Ascending aorta (tissue), 2 donors: Measurements from ENCODE around the gene GRIP1. TPM values are rescaled to one million over a fixed set of nuclear protein-coding genes. Genes with fewer than 3 reads are reported as not detected.
A peak's percentile ranks its signal among the peaks of the same experiment; 100 is the strongest.

Experiments used
- DNase-seq, 2 donors: peaks; one replicate each; pipeline ENCODE4 v3.0.0-alpha.2; 2019; ENCODE audit warnings: low spot score in 2 of 2
- H3K27ac ChIP-seq, 2 donors: fragments of 200-600 bp; sonication (generic); one replicate each; pipeline ENCODE4 v1.5.1; 2016 to 2017; ENCODE audit warnings: mild to moderate bottlenecking in 1 of 2
- H3K27me3 ChIP-seq: fragments of 200-600 bp; sonication (generic); one replicate; pipeline ENCODE4 v1.5.1; 2017
- H3K36me3 ChIP-seq, 2 donors: fragments of 200-600 bp; sonication (generic); one replicate each; pipeline ENCODE4 v1.5.1; 2016
- H3K4me1 ChIP-seq, 2 donors: fragments of 200-600 bp; sonication (generic); one replicate each; pipeline ENCODE4 v1.5.1; 2016 to 2017; ENCODE audit warnings: mild to moderate bottlenecking in 1 of 2
- H3K4me3 ChIP-seq, 2 donors: fragments of 200-600 bp; sonication (generic); one replicate each; pipeline ENCODE4 v1.5.1; 2016 to 2017; ENCODE audit warnings: mild to moderate bottlenecking in 1 of 2
- H3K9me3 ChIP-seq, 2 donors: fragments of 200-600 bp; sonication (generic); one replicate each; pipeline ENCODE4 v1.5.1; 2016
- intact Hi-C: fragments of 100-400 bp; cut with DNase I; formaldehyde crosslinking; loops from one replicate; pipeline ENCODE4 v1.15.1; 2023
- total RNA-seq: library from RNA; depleted of rRNA; stranded (reverse); fragments of >200 nt; gene quantifications from one replicate; pipeline ENCODE4 v1.1.0, GENCODE V29; 2016
- TF ChIP-seq, protein P1 (sequence below), 3 experiments: fragments of 200-600 bp in 2 of 3; fragments of 450-650 bp in 1 of 3; sonication (generic) in 2 of 3; IDR thresholded peaks; one replicate each; pipeline ENCODE4 v1.5.1; 2016 to 2019; ENCODE audit warnings: antibody characterized with exemption in 3 of 3, mild to moderate bottlenecking in 1 of 3, moderate library complexity in 1 of 3

The GRIP1 gene
- total RNA-seq, 1 donor from 2014 or later = not detected

GRCh38 chr12:66426696-66427095 is 252.2 kb downstream of the GRIP1 start:
- no peak overlapping the region for H3K4me3 ChIP-seq

GRCh38 chr12:66423266-66423665 is 255.6 kb downstream of the GRIP1 start:
- Histone ChIP-seq H3K4me1 (no peaks in the 10 kb centered on the region), H3K27ac (no peak overlapping the region), H3K9me3 (no peaks in the 10 kb centered on the region), H3K27me3 (no peaks in the 10 kb centered on the region), H3K4me3 (no peak overlapping the region), H3K36me3 (no peaks in the 10 kb centered on the region)
- DNase-seq = no peak
- intact Hi-C loops = no loop called here
- TF ChIP-seq, protein P1, sequence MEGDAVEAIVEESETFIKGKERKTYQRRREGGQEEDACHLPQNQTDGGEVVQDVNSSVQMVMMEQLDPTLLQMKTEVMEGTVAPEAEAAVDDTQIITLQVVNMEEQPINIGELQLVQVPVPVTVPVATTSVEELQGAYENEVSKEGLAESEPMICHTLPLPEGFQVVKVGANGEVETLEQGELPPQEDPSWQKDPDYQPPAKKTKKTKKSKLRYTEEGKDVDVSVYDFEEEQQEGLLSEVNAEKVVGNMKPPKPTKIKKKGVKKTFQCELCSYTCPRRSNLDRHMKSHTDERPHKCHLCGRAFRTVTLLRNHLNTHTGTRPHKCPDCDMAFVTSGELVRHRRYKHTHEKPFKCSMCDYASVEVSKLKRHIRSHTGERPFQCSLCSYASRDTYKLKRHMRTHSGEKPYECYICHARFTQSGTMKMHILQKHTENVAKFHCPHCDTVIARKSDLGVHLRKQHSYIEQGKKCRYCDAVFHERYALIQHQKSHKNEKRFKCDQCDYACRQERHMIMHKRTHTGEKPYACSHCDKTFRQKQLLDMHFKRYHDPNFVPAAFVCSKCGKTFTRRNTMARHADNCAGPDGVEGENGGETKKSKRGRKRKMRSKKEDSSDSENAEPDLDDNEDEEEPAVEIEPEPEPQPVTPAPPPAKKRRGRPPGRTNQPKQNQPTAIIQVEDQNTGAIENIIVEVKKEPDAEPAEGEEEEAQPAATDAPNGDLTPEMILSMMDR (IDR thresholded peaks at IDR 0.05) = no peak

More at GRCh38 chr12:66426696-66427095, 252.2 kb downstream of the GRIP1 start:
- Histone ChIP-seq H3K36me3 (no peaks in the 10 kb centered on the region), H3K9me3 (no peaks in the 10 kb centered on the region), H3K27ac (no peak overlapping the region), H3K4me1 (no peaks in the 10 kb centered on the region), H3K27me3 (no peaks in the 10 kb centered on the region)
- intact Hi-C loops = no loop called here
- TF ChIP-seq, protein P1 (IDR thresholded peaks at IDR 0.05) = no peak
- no peak for DNase-seq

- peaks cover 0 to 5% of the 10 kb centered on the region in 2 donors for H3K9me3 ChIP-seq
- no peak overlapping the region for H3K4me3 ChIP-seq
- H3K27ac ChIP-seq = no peak overlapping the region
- no peaks in the 10 kb centered on the region for H3K27me3 ChIP-seq
- intact Hi-C loops = no loop called here
- H3K36me3 ChIP-seq = no peaks in the 10 kb centered on the region
- no peaks in the 10 kb centered on the region for H3K4me1 ChIP-seq
- no peak for DNase-seq
- TF ChIP-seq, protein P1 (IDR thresholded peaks at IDR 0.05) = no peak
Observed at GRCh38 chr12:66418908-66419307, 260.0 kb downstream of the GRIP1 start.

GRCh38 chr12:66417217-66417616 is 261.7 kb downstream of the GRIP1 start:
- Histone ChIP-seq H3K36me3 (no peaks in the 10 kb centered on the region), H3K27me3 (no peaks in the 10 kb centered on the region), H3K27ac (no peak overlapping the region), H3K9me3 (peaks cover 0 to 5% of the 10 kb centered on the region in 2 donors), H3K4me3 (no peak overlapping the region), H3K4me1 (no peaks in the 10 kb centered on the region)
- TF ChIP-seq, protein P1 (IDR thresholded peaks at IDR 0.05) = no peak
- no peak for DNase-seq
- intact Hi-C loops = no loop called here

- intact Hi-C loops = no loop called here
Observed at GRCh38 chr12:66409195-66409871, 269.5 kb downstream of the GRIP1 start.

More at GRCh38 chr12:66409195-66409871, 269.5 kb downstream of the GRIP1 start:
- H3K36me3 ChIP-seq = no peaks in the 10 kb centered on the region
- H3K9me3 ChIP-seq = no peaks in the 10 kb centered on the region
- DNase-seq = no peak
- no peak overlapping the region for H3K27ac ChIP-seq
- TF ChIP-seq, protein P1 (IDR thresholded peaks at IDR 0.05) = peak; percentile 18 to 50 (median 34)
- H3K4me1 ChIP-seq = no peaks in the 10 kb centered on the region
- H3K4me3 ChIP-seq = no peak overlapping the region
- H3K27me3 ChIP-seq = no peaks in the 10 kb centered on the region
